H1 (cell line): Measurements from ENCODE around the gene MPDZ. TPM values are rescaled to one million over a fixed set of nuclear protein-coding genes. Genes with fewer than 3 reads are reported as not detected.

Experiments
- CTCF ChIA-PET: fragments of 300-600 bp; sonication (Branson Sonifier 250); formaldehyde crosslinking; loops from one replicate; lab custom pipeline; 2021; ENCODE audit not compliant: partially characterized antibody; lab: Charles Lee
- POLR2A ChIA-PET: fragments of 300-600 bp; sonication (Branson Sonifier 250); formaldehyde crosslinking; loops from one replicate; lab custom pipeline; 2021; ENCODE audit warnings: inconsistent platforms; ENCODE audit not compliant: partially characterized antibody; lab: Charles Lee
- DNase-seq, 2 experiments: peaks; one replicate each; pipeline versions ENCODE4 v3.0.0 to v3.0.0-alpha.2; 2010 to 2022; ENCODE audit warnings: low spot score in 2 of 2, low read depth in 1 of 2, mixed read lengths in 1 of 2
- FAIRE-seq: peaks from 2 replicates; lab custom pipeline; 2011; peaks lifted over from hg19 to GRCh38; lab: Jason Lieb, UNC
- H2AFZ ChIP-seq: 2 replicates; pipeline ENCODE4 v1.8.1; 2012; ENCODE audit warnings: low read length, inconsistent platforms
- H2AK5ac ChIP-seq: 2 replicates; pipeline ENCODE4 v1.6.1; 2013; ENCODE audit warnings: low read depth, low read length
- H2BK120ac ChIP-seq: replicated peaks from 2 replicates; pipeline ENCODE3; 2013; ENCODE audit warnings: low read depth, low read length, inconsistent platforms
- H2BK12ac ChIP-seq: 2 replicates; pipeline ENCODE4 v1.6.1; 2013; ENCODE audit warnings: low read depth, low read length
- H2BK15ac ChIP-seq: 2 replicates; pipeline ENCODE4 v1.6.1; 2013; ENCODE audit warnings: low read length
- H2BK20ac ChIP-seq: 2 replicates; pipeline ENCODE4 v1.6.1; 2013; ENCODE audit warnings: low read length
- H2BK5ac ChIP-seq: 2 replicates; pipeline ENCODE4 v1.6.1; 2013; ENCODE audit warnings: low read depth, low read length
- H3K14ac ChIP-seq: 2 replicates; pipeline ENCODE4 v1.6.1; 2013; ENCODE audit warnings: inconsistent platforms; ENCODE audit not compliant: insufficient read length
- H3K18ac ChIP-seq: 2 replicates; pipeline ENCODE4 v1.6.1; 2013; ENCODE audit warnings: low read length; ENCODE audit errors: extremely low read depth
- H3K23ac ChIP-seq: 2 replicates; pipeline ENCODE4 v1.6.1; 2013; ENCODE audit warnings: inconsistent platforms; ENCODE audit not compliant: insufficient read length
- H3K23me2 ChIP-seq: 2 replicates; pipeline ENCODE4 v1.6.1; 2013; ENCODE audit warnings: low read depth, low read length
- H3K27ac ChIP-seq: 2 replicates; pipeline ENCODE4 v1.6.1; 2011; ENCODE audit warnings: low read depth, low read length, inconsistent platforms
- H3K27me3 ChIP-seq, 4 experiments: replicated peaks in 1 of 4; 1 replicate in 1 of 4; 2 replicates in 3 of 4; pipeline versions ENCODE4 v1.6.1 to v1.8.1; 2011 to 2013; ENCODE audit warnings: low read length in 3 of 4, mild to moderate bottlenecking in 3 of 4, inconsistent platforms in 2 of 4, mixed read lengths in 2 of 4, moderate library complexity in 1 of 4; ENCODE audit not compliant: control insufficient read depth in 3 of 4, insufficient read depth in 3 of 4; ENCODE audit errors: extremely low read depth in 1 of 4
- H3K36me3 ChIP-seq, 4 experiments: 2 replicates each; pipeline versions ENCODE4 v1.6.1 to v1.8.1; 2011 to 2013; ENCODE audit warnings: mild to moderate bottlenecking in 4 of 4, low read length in 3 of 4, moderate library complexity in 2 of 4, control low read depth in 1 of 4, inconsistent platforms in 1 of 4; ENCODE audit not compliant: insufficient read depth in 4 of 4, control insufficient read depth in 2 of 4
- H3K4ac ChIP-seq: replicated peaks from 2 replicates; pipeline ENCODE3; 2013; ENCODE audit warnings: low read length, low read depth, mixed read lengths, inconsistent platforms; ENCODE audit not compliant: insufficient read length
- H3K4me1 ChIP-seq, 4 experiments: replicated peaks in 1 of 4; 1 replicate in 1 of 4; 2 replicates in 3 of 4; pipeline versions ENCODE4 v1.6.1 to v1.8.1; 2011 to 2013; ENCODE audit warnings: low read length in 3 of 4, inconsistent platforms in 2 of 4, mixed read lengths in 1 of 4; ENCODE audit not compliant: insufficient read depth in 4 of 4, control insufficient read depth in 3 of 4
- H3K4me2 ChIP-seq, 2 experiments: 2 replicates each; pipeline versions ENCODE4 v1.6.1 to v1.8.1; 2011 to 2013; ENCODE audit warnings: low read depth in 2 of 2, low read length in 2 of 2, control low read depth in 1 of 2, inconsistent platforms in 1 of 2, mild to moderate bottlenecking in 1 of 2; ENCODE audit not compliant: insufficient read depth in 1 of 2
- H3K4me3 ChIP-seq, 4 experiments: fragments of 200-600, 300-600 bp in 1 of 4; sonication (generic), shearing (Covaris generic), sonication (Bioruptor Twin) in 1 of 4; 2 replicates each; pipeline versions ENCODE4 v1.5.1 to v1.8.1; 2011 to 2016; ENCODE audit warnings: low read length in 4 of 4, low read depth in 3 of 4, control low read depth in 2 of 4, inconsistent platforms in 2 of 4, mild to moderate bottlenecking in 2 of 4, mixed read lengths in 1 of 4, moderate library complexity in 1 of 4; ENCODE audit not compliant: insufficient read depth in 2 of 4; ENCODE audit errors: extremely low read depth in 1 of 4
- H3K56ac ChIP-seq: replicated peaks from 2 replicates; pipeline ENCODE3; 2013; ENCODE audit warnings: low read depth, mild to moderate bottlenecking, mixed read lengths, low read length, inconsistent platforms; ENCODE audit not compliant: insufficient read length
- H3K79me1 ChIP-seq: 2 replicates; pipeline ENCODE4 v1.6.1; 2013; ENCODE audit warnings: low read depth, low read length, control low read depth
- H3K79me2 ChIP-seq, 2 experiments: 2 replicates each; pipeline versions ENCODE4 v1.6.1 to v1.8.1; 2012 to 2013; ENCODE audit warnings: low read length in 2 of 2, mild to moderate bottlenecking in 2 of 2, inconsistent platforms in 1 of 2; ENCODE audit not compliant: insufficient read depth in 2 of 2, control insufficient read depth in 1 of 2
- H3K9ac ChIP-seq, 4 experiments: replicated peaks in 1 of 4; 1 replicate in 1 of 4; 2 replicates in 3 of 4; pipeline versions ENCODE4 v1.6.1 to v1.8.1; 2011 to 2013; ENCODE audit warnings: low read depth in 3 of 4, low read length in 3 of 4, control low read depth in 2 of 4, mild to moderate bottlenecking in 2 of 4, moderate library complexity in 2 of 4, inconsistent platforms in 1 of 4; ENCODE audit errors: extremely low read depth in 1 of 4
- H3K9me3 ChIP-seq, 2 experiments: 2 replicates each; pipeline versions ENCODE4 v1.6.1 to v1.8.1; 2012 to 2013; ENCODE audit warnings: mild to moderate bottlenecking in 2 of 2, moderate library complexity in 2 of 2, control low read depth in 1 of 2, inconsistent platforms in 1 of 2, low read depth in 1 of 2, low read length in 1 of 2, mixed read lengths in 1 of 2; ENCODE audit not compliant: insufficient read depth in 2 of 2
- H4K20me1 ChIP-seq, 2 experiments: replicated peaks in 1 of 2; 2 replicates each; pipeline versions ENCODE3 to v1.8.1; 2011 to 2013; ENCODE audit warnings: inconsistent platforms in 2 of 2, low read length in 2 of 2, mild to moderate bottlenecking in 1 of 2; ENCODE audit not compliant: insufficient read depth in 2 of 2, control insufficient read depth in 1 of 2
- H4K5ac ChIP-seq: 2 replicates; pipeline ENCODE4 v1.6.1; 2013; ENCODE audit warnings: low read length, low read depth, mixed read lengths, inconsistent platforms; ENCODE audit not compliant: insufficient read length
- H4K8ac ChIP-seq: 2 replicates; pipeline ENCODE4 v1.8.0; 2013; ENCODE audit warnings: mild to moderate bottlenecking, moderate library complexity, low read length, inconsistent platforms; ENCODE audit not compliant: insufficient read depth; ENCODE audit errors: extremely low read depth
- H4K91ac ChIP-seq: replicated peaks from 2 replicates; pipeline ENCODE3; 2013; ENCODE audit warnings: low read length, mixed read lengths, inconsistent platforms; ENCODE audit not compliant: insufficient read length
- ASH2L ChIP-seq: fragments of 200-600, 300-600 bp; sonication (generic); IDR thresholded peaks from one replicate; pipeline ENCODE4 v1.7.1; 2017; ENCODE audit warnings: low read length
- HDAC2 ChIP-seq, 2 experiments: fragments of 300-600 bp in 1 of 2; sonication (generic) in 1 of 2; IDR thresholded peaks; 2 replicates each; pipeline ENCODE4 v1.6.1; 2011 to 2012; ENCODE audit warnings: low read depth in 2 of 2, low read length in 2 of 2, mild to moderate bottlenecking in 2 of 2, moderate library complexity in 2 of 2, borderline replicate concordance in 1 of 2, inconsistent platforms in 1 of 2
- POU5F1 ChIP-seq: IDR thresholded peaks from 2 replicates; pipeline ENCODE4 v1.6.1; 2011; ENCODE audit warnings: low read depth, mild to moderate bottlenecking, low read length, moderate library complexity
- WGBS, 2 experiments: shearing (Covaris generic) in 1 of 2; methylation state at CpG; one replicate each; pipeline versions ENCODE4 v1.1.6 to v1.1.7; 2013 to 2015; ENCODE audit warnings: low lambda C conversion rate in 2 of 2, mixed read lengths in 2 of 2, inconsistent platforms in 1 of 2, low coverage in 1 of 2, missing lambda C conversion rate in 1 of 2; ENCODE audit not compliant: insufficient replicate concordance in 2 of 2, insufficient coverage in 1 of 2, insufficient read length in 1 of 2; ENCODE audit errors: extremely low coverage in 1 of 2, missing lambda C conversion rate in 1 of 2; 5-methylcytosine and 5-hydroxymethylcytosine counted together
- polyA plus RNA-seq, 7 experiments: library from polyadenylated mRNA; depleted of rRNA in 3 of 7; stranded (reverse) in 5 of 7; unstranded in 2 of 7; fragments of >200 nt in 5 of 7; fragments of 200-250 nt in 2 of 7; gene quantifications; 1 replicate in 5 of 7; 2 replicates in 1 of 7; 4 replicates in 1 of 7; pipeline versions ENCODE4 v1.2.1 to v1.2.3, GENCODE V29; 2011 to 2013; ENCODE audit warnings: missing spikeins in 2 of 7, mixed read lengths in 2 of 7
- total RNA-seq: library from RNA; stranded (reverse); fragmentation: NEBNext Ultra II Directional; extraction: Animal tissue kit (Norgen Biotek cat#: 25700); gene quantifications from 2 replicates; pipeline ENCODE4 v1.2.1, GENCODE V29; 2021

MPDZ gene
- total and polyA plus RNA-seq, 2 of the 8 experiments (the other 6 are each of a cell fraction or from before 2014, with no cell fraction given): 14.6 to 39.4 TPM

DNA sequence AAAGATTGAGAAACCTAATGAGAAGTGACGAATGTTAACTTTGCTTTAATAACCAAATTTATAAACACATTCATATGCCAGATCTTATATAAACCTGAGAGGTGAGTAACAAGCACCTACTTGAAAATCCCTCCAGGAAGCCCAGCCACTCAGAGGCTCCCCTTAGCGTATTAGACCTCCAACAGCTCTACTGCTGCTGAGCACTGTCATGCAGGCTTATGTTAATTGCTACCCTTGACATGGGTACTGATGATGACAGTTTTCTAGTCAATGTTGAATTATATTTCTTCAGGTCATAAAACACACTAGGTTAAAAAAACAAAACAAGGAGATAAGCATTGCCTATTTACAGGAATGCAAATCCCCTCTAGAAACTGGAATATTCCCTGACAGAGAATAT, 161.2 kb downstream of the MPDZ start:
- no peak overlapping the region for H3K23ac ChIP-seq
- no peak overlapping the region for H3K18ac ChIP-seq
- DNase-seq: no peak
- H3K79me2 ChIP-seq: no peaks in the 10 kb centered on the region
- TF ChIP-seq POU5F1: peak; percentile 74; the same call in 1 of the 2 replicates
- TF ChIP-seq HDAC2 (IDR thresholded peaks at IDR 0.05; ENCODE audit: borderline replicate concordance in 1 of 2, low read depth in 2 of 2, low read length in 2 of 2): 0 out of 4 replicates have a peak, but pooled peaks of 1 of the 2 experiments have one; percentile 41
- no peak for TF ChIP-seq ASH2L
- no peaks in the 10 kb centered on the region for H4K20me1 ChIP-seq
- no peak overlapping the region for H3K4me3 ChIP-seq
- peaks cover 0 to 3% (median 0%) of the 10 kb centered on the region in 4 experiments; a peak in 2 of 7 replicates for H3K4me1 ChIP-seq
- peak; percentile 78 for FAIRE-seq
- H3K27me3 ChIP-seq: no peaks in the 10 kb centered on the region
- H2BK120ac ChIP-seq: no peak overlapping the region
- WGBS, 2 experiments: 45% methylated on average over 2 of the region's 2 CpGs; no CpG with 5 or more reads in 1 of the 2 experiments
- H2BK5ac ChIP-seq: no peak overlapping the region
- no peak overlapping the region for H2AFZ ChIP-seq
- H2BK15ac ChIP-seq: no peak overlapping the region
- H4K5ac ChIP-seq: no peak overlapping the region
- no peak overlapping the region for H2AK5ac ChIP-seq
- H3K27ac ChIP-seq: no peak overlapping the region
- H3K4me2 ChIP-seq: no peak overlapping the region
- no peaks in the 10 kb centered on the region for H3K79me1 ChIP-seq
- no peaks in the 10 kb centered on the region for H3K23me2 ChIP-seq
- no peak overlapping the region for H3K4ac ChIP-seq
- H4K8ac ChIP-seq: no peak overlapping the region
- H2BK12ac ChIP-seq: no peak overlapping the region
- no peak overlapping the region for H3K14ac ChIP-seq
- ChIA-PET CTCF (no interaction called here), POLR2A (no interaction called here)
- H4K91ac ChIP-seq: no peak overlapping the region
- H2BK20ac ChIP-seq: no peak overlapping the region
- peaks cover 0 to 13% (median 2%) of the 10 kb centered on the region in 4 experiments; a peak in 4 of 8 replicates for H3K36me3 ChIP-seq
- no peak overlapping the region for H3K9ac ChIP-seq
- no peak overlapping the region for H3K56ac ChIP-seq
- H3K9me3 ChIP-seq: no peaks in the 10 kb centered on the region
